GM10847 (cell line): ENCODE results near the gene PIEZO2.

Source experiments
- POLR2A ChIP-seq: IDR thresholded peaks from 2 replicates; pipeline ENCODE4 v1.6.1; 2011; ENCODE audit not compliant: insufficient read length; ENCODE audit errors: extremely low read depth

PIEZO2 gene

DNA sequence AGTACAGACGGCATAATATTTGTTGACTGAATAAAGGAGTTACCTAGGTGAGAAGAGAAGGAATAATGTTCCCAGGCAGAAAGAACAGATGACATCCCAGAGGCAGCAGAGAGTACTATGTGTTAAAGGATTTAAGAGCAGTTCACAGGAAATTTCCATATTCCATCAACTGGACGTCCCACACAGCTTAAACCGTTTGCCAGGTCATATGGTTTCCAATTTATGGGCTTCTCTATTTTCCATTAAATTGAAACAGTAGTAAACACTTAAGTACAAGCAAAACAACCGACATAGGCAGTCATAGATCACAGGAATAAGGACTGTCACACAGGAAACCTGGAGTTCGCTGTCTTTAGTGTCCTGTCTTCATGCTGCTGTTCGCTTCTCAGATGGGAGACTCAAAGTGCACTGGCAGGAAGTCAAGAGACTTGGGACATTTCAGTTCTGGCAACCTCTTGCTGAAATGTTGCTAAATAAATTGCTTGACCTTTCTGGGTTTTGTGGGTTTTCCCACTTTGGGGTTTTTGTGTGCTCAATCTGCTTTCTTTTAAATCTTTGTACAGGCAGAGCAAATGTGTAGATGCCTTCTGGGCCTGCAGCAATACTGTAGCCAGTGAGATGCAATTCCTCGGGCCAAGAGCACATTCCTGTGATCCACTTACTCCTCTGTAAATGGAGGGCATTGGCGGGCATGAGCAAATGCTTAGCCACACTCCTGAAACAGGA is 5.8 kb upstream of the PIEZO2 start:
- no peak for TF ChIP-seq POLR2A

DNA sequence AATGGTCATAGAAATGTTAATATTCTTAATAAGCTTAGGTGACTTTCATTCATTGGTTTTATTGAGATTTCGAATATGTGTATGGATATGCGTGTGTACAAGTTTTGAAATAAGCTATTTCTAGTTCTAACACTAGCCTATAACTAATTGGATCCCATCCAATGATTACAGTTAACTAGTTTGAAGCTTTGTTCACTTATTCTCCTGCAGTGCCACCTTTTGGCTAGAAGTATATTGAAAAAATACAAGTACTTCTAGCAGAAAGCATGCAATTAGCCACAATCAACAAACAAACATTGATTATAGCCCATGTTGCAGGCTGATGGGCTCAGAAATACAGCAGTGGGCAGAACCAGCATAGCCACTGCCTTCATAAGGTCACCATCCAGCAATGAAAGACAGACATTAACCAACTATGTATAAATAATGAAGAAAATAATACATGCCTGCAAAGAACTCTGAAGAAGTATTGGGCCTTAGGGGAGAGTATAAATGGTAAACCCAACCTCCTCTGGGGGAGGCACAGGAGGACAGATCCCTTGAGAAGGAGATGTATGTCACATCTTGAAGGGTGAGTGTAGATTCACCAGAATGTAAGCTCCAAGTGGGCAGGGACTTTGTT is 5.1 kb upstream of the PIEZO2 start:
- no peak for TF ChIP-seq POLR2A

DNA sequence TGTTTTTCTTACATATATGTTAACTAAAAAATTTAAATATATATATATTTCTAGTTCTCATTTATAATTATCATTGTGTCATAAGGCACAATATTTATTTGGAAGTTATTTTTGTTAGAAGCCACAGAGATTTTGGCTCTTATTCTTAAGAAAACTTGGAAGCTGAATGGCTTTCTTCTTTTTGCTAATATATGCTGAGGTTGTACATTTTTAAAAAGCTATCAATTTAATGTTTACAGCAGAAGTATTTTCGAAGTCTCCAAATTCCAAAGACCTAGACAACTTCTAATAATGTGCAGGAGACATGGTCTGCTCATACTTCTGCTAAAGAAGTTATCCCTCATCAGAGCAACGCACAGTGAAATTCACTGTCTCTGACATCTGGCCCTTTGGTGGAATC is 3.7 kb upstream of the PIEZO2 start:
- no peak for TF ChIP-seq POLR2A

DNA sequence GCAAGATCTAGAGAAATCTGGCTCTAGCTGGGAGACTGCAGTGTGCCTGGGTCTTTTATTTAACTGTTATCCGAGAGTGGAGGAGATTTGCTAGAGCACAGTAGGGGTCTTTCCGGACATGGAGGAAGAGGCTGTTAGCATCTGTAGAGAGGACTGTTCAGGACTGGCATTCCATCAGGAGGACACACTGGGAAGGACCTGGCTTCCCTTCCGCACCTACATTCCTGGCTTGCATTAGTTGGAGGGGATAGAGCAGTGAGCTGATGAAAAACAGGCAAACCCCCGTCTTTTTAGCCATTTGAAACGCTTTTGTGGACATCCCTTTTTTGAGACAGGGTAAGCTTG is 874 bp upstream of the PIEZO2 start:
- no peak for TF ChIP-seq POLR2A

GRCh38 chr18:11148680-11149440 is 509 bp downstream of the PIEZO2 start:
- TF ChIP-seq POLR2A = no peak

DNA sequence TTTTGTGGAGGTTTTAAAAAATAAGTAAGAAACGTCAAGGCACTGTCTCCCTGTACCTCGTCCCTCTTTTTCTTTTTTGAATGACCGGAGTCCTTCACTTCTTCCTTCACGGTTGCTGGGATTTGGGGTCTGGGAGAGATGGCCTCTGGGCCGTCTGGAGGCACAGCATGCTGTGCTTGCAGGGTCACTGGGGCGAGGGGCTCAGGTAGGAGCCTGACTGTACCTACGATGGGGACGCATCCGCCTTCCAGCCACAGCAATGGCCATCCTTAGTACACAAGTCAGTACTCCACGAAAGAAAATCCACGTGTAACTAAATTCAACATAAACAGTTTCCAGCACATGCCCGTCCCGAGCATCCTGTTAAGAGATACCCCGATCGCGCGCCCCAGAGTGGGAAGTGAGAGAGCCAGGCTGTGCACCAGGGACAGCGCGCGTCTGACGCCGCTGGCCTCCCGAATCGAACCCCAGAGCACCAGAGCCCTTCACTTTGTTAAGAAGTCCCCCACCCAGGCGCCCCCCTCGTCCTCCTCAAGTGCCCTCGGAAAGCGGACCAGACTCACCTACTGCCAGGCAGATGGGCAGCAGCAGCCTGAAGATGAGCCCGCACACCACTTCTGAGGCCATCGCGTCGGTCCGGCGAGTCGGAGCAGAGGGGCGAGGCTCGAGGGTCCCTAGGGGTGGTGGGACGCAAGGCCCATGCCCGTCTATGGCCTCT is 1.2 kb downstream of the PIEZO2 start:
- TF ChIP-seq POLR2A = no peak

- TF ChIP-seq POLR2A = no peak
Observed at GRCh38 chr18:11147371-11147951, 1.9 kb downstream of the PIEZO2 start.

- TF ChIP-seq POLR2A = no peak
Observed at GRCh38 chr18:11146947-11147345, 2.4 kb downstream of the PIEZO2 start.

DNA sequence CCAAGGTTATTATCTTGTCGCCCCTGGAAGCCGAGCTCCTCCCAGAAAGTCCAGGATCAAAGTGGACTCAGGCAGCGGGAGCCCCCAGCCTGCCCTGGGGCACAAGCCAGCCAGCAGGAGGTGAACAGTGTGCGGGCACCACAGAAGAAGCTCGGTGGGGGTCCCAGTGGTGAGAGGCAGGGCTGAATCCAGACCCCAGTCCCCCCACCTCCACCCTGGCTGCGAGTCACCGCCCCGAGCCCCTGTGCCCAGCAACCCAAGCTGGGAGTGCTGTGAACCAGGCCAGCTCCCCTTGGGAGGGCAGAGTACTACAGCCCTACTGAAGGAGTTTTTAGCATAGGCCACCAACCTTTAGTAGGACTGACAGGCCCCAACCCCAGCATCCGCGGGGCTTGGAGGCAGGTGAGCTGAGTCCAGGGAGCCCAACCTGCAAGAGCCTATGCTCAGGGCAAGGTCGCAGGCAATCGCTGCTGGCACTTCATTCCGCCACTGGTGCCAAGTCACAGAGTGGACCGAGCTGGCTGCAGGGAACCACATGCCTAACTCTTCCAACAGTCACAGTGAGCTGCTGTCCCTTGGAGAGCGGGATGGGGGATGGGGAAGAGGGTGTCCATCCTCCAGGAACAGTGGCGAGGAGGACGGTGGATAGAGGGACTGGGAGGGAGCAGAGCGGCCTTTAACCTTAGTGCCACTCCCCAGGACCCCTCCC is 3.0 kb downstream of the PIEZO2 start:
- TF ChIP-seq POLR2A = no peak

- TF ChIP-seq POLR2A = no peak
Observed at GRCh38 chr18:11145413-11146191, 3.8 kb downstream of the PIEZO2 start.

DNA sequence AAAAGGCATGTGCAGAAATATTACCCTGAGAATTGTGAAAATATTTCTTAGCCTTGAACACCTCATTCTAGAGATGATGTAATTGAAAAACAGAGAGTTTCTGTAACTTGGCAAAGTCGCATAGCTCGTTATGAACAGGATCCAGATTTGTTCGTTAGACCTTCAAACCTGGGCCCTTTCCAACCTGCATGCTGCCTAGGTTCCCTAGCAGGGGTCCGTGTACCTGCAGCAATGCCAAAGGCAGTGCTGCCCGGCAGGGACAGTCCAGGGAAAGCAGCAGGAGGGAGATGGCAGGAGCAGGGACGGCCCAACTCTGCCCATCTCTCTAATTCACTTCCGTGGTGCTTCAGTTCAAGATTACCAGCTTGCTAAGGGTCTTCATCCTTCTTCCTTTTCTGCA is 12.0 kb downstream of the PIEZO2 start:
- TF ChIP-seq POLR2A = no peak

DNA sequence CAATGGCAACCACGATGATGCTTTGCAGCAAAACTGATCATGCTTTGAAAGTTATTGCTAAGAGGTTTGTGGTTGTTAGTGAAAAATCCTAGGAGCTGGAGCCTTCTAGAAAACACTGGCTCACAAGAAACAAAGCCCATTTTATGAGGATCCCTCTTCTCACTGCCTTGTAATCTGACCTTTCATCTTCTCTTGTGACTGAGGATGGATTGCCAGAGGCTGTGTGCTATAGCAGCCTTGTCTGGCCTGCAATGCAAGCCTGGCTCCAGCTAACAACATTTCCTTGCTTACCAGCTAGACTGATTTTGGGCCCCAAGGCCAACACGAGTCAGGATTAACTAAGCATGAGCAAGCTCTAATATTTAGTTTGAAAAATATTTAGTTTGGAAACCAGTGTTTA is 13.1 kb downstream of the PIEZO2 start:
- no peak for TF ChIP-seq POLR2A

- no peak for TF ChIP-seq POLR2A
Observed at GRCh38 chr18:11134940-11135339, 14.4 kb downstream of the PIEZO2 start.
